Caco-2 (cell line): ENCODE results near the gene CARD14. TPM values are rescaled to one million over a fixed set of nuclear protein-coding genes. Genes with fewer than 3 reads are reported as not detected.

Experiments
- BruUV-seq: library from RNA; stranded (reverse); fragments of 400-500 nt; replicated peaks from 2 replicates; lab custom pipeline; 2021; lab: Mats Ljungman, UMichigan
- CTCF ChIA-PET: fragments of 300-600 bp; sonication (Branson Sonifier 250); formaldehyde crosslinking; loops from one replicate; lab custom pipeline; 2022; ENCODE audit warnings: antibody characterized with exemption; lab: Charles Lee
- POLR2A ChIA-PET: fragments of 300-600 bp; sonication (Branson Sonifier 250); formaldehyde crosslinking; loops from one replicate; lab custom pipeline; 2022; ENCODE audit warnings: antibody characterized with exemption; lab: Charles Lee
- DNase-seq, 2 experiments: peaks; one replicate each; pipeline versions ENCODE4 v3.0.0 to v3.0.0-alpha.2; 2020 to 2022
- H3K27me3 ChIP-seq: replicated peaks from 2 replicates; pipeline ENCODE4 v1.6.0; 2011; ENCODE audit warnings: low read length; ENCODE audit not compliant: control insufficient read depth, insufficient read depth
- H3K36me3 ChIP-seq: 2 replicates; pipeline ENCODE4 v1.5.1; 2011; ENCODE audit warnings: low read length; ENCODE audit not compliant: control insufficient read depth, insufficient read depth
- H3K4me1 ChIP-seq: fragments of 250-450 bp; sonication (Bioruptor Pico); 2 replicates; pipeline ENCODE4 v1.5.1; 2020; ENCODE audit warnings: mild to moderate bottlenecking
- H3K4me3 ChIP-seq: 2 replicates; pipeline ENCODE4 v1.5.1; 2011; ENCODE audit warnings: low read depth, mild to moderate bottlenecking, control low read depth, low read length
- H3K9me3 ChIP-seq: fragments of 250-450 bp; sonication (Bioruptor Pico); 2 replicates; pipeline ENCODE4 v1.5.1; 2020; ENCODE audit warnings: mild to moderate bottlenecking, moderate library complexity
- H3K27ac Mint-ChIP-seq: one replicate; pipeline ENCODE4 v1.8.0; 2022; ENCODE audit warnings: mixed read lengths; ENCODE audit not compliant: unreplicated experiment
- H3K27me3 Mint-ChIP-seq: one replicate; pipeline ENCODE4 v1.8.0; 2022; ENCODE audit warnings: mixed read lengths; ENCODE audit not compliant: insufficient read depth, unreplicated experiment
- H3K36me3 Mint-ChIP-seq: one replicate; pipeline ENCODE4 v1.8.0; 2022; ENCODE audit warnings: mild to moderate bottlenecking, mixed read lengths; ENCODE audit not compliant: insufficient read depth, unreplicated experiment
- H3K4me1 Mint-ChIP-seq: one replicate; pipeline ENCODE4 v1.8.0; 2022; ENCODE audit warnings: low read depth, mixed read lengths; ENCODE audit not compliant: unreplicated experiment
- H3K4me3 Mint-ChIP-seq: one replicate; pipeline ENCODE4 v1.8.0; 2022; ENCODE audit warnings: mild to moderate bottlenecking, moderate library complexity, mixed read lengths; ENCODE audit not compliant: unreplicated experiment
- H3K9me3 Mint-ChIP-seq: one replicate; pipeline ENCODE4 v1.8.0; 2022; ENCODE audit warnings: mixed read lengths; ENCODE audit not compliant: unreplicated experiment
- CTCF ChIP-seq, 2 experiments: fragments of 200-600 bp in 1 of 2; IDR thresholded peaks; 1 replicate in 1 of 2; 2 replicates in 1 of 2; pipeline versions ENCODE4 v1.5.1 to v1.8.0; 2011 to 2022; ENCODE audit warnings: antibody characterized with exemption in 1 of 2, control low read depth in 1 of 2, inconsistent platforms in 1 of 2, low read depth in 1 of 2, low read length in 1 of 2, mild to moderate bottlenecking in 1 of 2, moderate library complexity in 1 of 2; ENCODE audit not compliant: insufficient read depth in 1 of 2, severe bottlenecking in 1 of 2, unreplicated experiment in 1 of 2
- intact Hi-C: fragments of 100-400 bp; cut with micrococcal nuclease; formaldehyde crosslinking; loops from one replicate; pipeline ENCODE4 v1.10.0; 2022; ENCODE audit not compliant: unreplicated experiment
- total RNA-seq: library from RNA; stranded (reverse); gene quantifications from 2 replicates; pipeline ENCODE4 v1.2.3, GENCODE V29; 2022

CARD14 gene
- total RNA-seq, 1 experiment from 2014 or later = 1.3 TPM

- no peak for DNase-seq
- no peaks in the 10 kb centered on the region for H3K9me3 Mint-ChIP-seq
- no peaks in the 10 kb centered on the region for H3K36me3 Mint-ChIP-seq
- H3K4me3 Mint-ChIP-seq = no peak overlapping the region
- no peak overlapping the region for H3K4me3 ChIP-seq
- intact Hi-C loops = no loop called here
- CTCF ChIA-PET = no interaction called here
- no peaks in the 10 kb centered on the region for H3K4me1 ChIP-seq
- H3K27ac Mint-ChIP-seq = no peak overlapping the region
- no peaks in the 10 kb centered on the region for H3K27me3 ChIP-seq
- no peaks in the 10 kb centered on the region for H3K27me3 Mint-ChIP-seq
- no TSS peak for BruUV-seq
- H3K36me3 ChIP-seq = no peaks in the 10 kb centered on the region
- TF ChIP-seq CTCF (IDR thresholded peaks at IDR 0.05; ENCODE audit: insufficient read depth in 1 of 2, low read depth in 1 of 2, low read length in 1 of 2, severe bottlenecking in 1 of 2, unreplicated experiment in 1 of 2) = no peak
- no peaks in the 10 kb centered on the region for H3K9me3 ChIP-seq
- H3K4me1 Mint-ChIP-seq = no peaks in the 10 kb centered on the region
- POLR2A ChIA-PET = no interaction called here
Measured at GRCh38 chr17:80191865-80192661, 22.2 kb downstream of the CARD14 start.

GRCh38 chr17:80195141-80195540 is 25.3 kb downstream of the CARD14 start:
- DNase-seq = no peak

More at GRCh38 chr17:80195141-80195540, 25.3 kb downstream of the CARD14 start:
- ChIA-PET POLR2A (no interaction called here), CTCF (interaction anchor here (0.5 kb wide), 1 partner anchor 14 kb away, joined by 3 read pairs; no protein-coding TSS in a partner anchor)
- peaks cover 6% of the 10 kb centered on the region for H3K36me3 Mint-ChIP-seq
- no peaks in the 10 kb centered on the region for H3K27me3 Mint-ChIP-seq
- no TSS peak for BruUV-seq
- no peak overlapping the region for H3K27ac Mint-ChIP-seq
- Histone ChIP-seq H3K36me3 (no peaks in the 10 kb centered on the region), H3K27me3 (no peaks in the 10 kb centered on the region), H3K9me3 (no peaks in the 10 kb centered on the region), H3K4me1 (no peaks in the 10 kb centered on the region), H3K4me3 (no peak overlapping the region)
- no peaks in the 10 kb centered on the region for H3K4me1 Mint-ChIP-seq
- no peak for TF ChIP-seq CTCF (IDR thresholded peaks at IDR 0.05; ENCODE audit: insufficient read depth in 1 of 2, low read depth in 1 of 2, low read length in 1 of 2, severe bottlenecking in 1 of 2, unreplicated experiment in 1 of 2)
- H3K9me3 Mint-ChIP-seq = no peaks in the 10 kb centered on the region
- H3K4me3 Mint-ChIP-seq = no peak overlapping the region
- intact Hi-C loops = loop anchor here (5.0 kb wide), 1 partner anchor 167 kb away; no protein-coding TSS in a partner anchor
